Subcutaneous preadipocyte (primary cell): ENCODE data around the gene MAP3K5. TPM values are rescaled to one million over a fixed set of nuclear protein-coding genes. Genes with fewer than 3 reads are reported as not detected.

Experiments used
- small RNA-seq: library from RNA; depleted of rRNA; stranded (forward); fragments of <200 nt; gene quantifications from one replicate; pipeline ENCODE3, GENCODE V24; 2012
- total RNA-seq: library from RNA; depleted of rRNA; stranded (reverse); fragments of >200 nt; gene quantifications from 2 replicates; pipeline ENCODE4 v1.2.3, GENCODE V29; 2012

The MAP3K5 gene, protein sequence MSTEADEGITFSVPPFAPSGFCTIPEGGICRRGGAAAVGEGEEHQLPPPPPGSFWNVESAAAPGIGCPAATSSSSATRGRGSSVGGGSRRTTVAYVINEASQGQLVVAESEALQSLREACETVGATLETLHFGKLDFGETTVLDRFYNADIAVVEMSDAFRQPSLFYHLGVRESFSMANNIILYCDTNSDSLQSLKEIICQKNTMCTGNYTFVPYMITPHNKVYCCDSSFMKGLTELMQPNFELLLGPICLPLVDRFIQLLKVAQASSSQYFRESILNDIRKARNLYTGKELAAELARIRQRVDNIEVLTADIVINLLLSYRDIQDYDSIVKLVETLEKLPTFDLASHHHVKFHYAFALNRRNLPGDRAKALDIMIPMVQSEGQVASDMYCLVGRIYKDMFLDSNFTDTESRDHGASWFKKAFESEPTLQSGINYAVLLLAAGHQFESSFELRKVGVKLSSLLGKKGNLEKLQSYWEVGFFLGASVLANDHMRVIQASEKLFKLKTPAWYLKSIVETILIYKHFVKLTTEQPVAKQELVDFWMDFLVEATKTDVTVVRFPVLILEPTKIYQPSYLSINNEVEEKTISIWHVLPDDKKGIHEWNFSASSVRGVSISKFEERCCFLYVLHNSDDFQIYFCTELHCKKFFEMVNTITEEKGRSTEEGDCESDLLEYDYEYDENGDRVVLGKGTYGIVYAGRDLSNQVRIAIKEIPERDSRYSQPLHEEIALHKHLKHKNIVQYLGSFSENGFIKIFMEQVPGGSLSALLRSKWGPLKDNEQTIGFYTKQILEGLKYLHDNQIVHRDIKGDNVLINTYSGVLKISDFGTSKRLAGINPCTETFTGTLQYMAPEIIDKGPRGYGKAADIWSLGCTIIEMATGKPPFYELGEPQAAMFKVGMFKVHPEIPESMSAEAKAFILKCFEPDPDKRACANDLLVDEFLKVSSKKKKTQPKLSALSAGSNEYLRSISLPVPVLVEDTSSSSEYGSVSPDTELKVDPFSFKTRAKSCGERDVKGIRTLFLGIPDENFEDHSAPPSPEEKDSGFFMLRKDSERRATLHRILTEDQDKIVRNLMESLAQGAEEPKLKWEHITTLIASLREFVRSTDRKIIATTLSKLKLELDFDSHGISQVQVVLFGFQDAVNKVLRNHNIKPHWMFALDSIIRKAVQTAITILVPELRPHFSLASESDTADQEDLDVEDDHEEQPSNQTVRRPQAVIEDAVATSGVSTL (N-terminal part only)
- total RNA-seq = 5.9 and 17.4 TPM in 2 replicates

DNA sequence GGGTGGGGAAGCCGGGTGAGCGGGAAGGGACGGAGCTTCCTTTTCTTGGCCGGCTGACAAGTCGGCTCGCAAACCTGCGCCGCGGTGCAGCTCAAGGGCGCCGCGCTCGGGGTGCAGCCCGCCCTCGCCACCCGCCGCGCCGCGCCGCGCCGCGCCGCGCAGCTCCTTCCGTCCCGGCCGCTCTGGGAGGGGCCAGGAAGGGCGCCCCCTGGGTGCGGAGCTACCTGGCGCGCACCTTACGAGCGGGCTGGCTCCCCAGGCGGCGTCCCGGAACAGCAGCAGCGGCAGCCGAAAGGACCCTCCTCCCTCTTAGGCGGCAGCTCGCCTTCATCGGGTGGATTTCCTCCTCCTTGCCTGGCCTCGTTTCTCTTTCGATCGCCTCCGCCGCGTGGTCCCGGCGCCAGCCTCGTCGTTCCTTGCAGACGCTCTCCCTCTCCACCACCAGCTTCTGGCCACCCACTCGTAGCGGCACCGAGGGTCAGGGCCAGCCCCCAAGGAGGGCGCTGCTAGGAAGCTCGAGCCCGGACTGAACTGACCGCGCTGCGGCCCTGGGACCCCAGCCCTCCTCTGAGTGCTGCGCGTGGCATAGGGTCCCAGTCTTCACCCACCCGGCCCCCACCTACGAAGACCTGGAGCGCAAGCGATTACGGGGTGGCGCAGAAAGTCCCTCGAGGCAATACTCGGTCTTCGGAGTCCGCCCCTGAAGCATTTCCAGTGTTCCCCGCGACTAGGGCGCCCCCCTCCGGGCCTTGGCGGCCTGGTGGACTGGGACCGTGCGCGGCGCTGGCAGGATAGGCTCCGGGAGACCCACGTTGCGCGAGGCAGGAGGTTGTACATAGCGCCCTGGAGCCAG, at the start of gene MAP3K5:
TSS of gene MAP3K5 (minus strand) at position 68 of the 853 bp plus-strand sequence. CDS start 320 bp downstream, outside the sequence.

DNA sequence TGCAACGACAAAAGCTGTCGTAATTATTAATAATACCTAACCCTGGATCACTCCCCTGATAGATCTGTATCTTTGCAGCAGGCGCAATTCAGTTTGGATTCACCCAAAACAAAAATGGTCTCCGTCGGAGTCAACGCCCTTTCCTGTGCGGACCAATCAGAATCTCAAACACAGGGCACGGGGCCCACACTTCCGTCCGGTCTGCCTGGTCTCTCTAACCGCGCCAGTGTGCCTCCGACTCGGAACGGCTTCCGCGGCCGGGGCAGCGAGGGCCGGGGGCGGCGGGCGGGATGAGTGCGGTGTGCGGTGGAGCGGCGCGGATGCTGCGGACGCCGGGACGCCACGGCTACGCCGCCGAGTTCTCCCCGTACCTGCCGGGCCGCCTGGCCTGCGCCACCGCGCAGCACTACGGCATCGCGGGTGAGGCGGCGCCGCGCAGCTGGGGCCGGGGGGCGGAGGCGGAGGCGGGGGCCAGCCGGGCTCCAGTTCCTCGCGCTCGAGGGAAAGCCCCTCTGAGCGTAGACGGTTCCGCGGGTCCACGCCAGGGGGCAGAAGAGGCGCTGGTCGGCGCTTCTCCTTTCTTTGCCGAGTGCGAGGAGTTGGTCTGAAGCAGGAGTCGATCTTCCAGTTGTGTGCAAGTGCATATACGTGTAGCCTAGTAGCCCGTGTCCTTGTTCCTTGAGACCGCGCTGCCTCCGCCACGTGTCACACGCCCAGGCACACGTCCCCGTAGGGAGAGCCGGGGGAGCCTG, 30.3 kb upstream of the MAP3K5 start, which contains the start of gene PEX7:
TSS of gene PEX7 (plus strand) at position 217 of the 752 bp plus-strand sequence. CDS start at position 291, 74 bp downstream.

DNA sequence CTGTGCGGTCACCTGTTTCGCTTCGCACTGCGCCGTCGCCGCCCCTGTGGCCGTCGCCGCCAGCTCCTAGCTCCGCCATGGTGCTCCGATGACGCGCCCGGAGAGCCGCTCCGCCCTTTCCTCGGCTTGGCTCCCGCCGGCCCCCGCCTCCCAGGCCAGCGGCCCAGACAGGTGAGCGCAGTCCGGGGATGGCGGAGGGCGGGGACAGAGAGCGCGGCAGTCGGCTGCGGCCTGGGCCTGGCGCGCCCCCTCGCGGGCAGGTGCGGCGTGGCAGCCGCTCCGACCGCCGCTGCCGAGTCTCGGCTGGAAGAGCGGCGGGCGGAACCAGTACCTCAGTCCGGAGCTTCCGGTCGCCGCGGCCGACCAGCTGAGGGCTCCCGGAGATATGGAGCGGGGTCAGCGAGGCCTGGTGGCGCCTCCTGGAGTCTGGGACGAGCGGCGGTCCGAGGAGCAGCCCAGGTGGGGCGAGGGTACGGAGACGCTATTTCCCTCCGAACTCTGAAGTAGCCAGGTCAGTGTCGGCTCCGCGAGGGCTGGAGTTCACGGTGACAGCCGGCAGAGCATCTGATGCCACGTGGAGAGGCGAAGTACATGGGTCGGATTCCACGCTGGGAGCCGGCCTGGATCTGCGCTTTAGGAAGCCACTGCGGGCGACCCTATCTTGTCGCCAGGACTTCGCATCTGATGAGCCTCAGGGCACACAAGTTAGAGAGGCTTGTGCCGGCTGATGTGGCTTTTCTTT, 241.8 kb downstream of the MAP3K5 start, which contains the start of gene MAP7:
TSS of gene MAP7 (minus strand) at position 93 of the 742 bp plus-strand sequence. CDS start at position 79, 14 bp downstream.

Small RNA genes lying within 50 kb of the gene (small RNA-seq; reads per million reads assigned to genes)
- gene RNA5SP219 = 0.46 reads per million, percentile 26 among the genes with 10 or more reads in this experiment

Other genes with a start within 250 kb of the MAP3K5 start
- gene MAP7, start 242.1 kb downstream of the MAP3K5 start, total RNA-seq = 0.37 and 0.39 TPM in 2 replicates
- gene PEX7, start 30.1 kb upstream of the MAP3K5 start, total RNA-seq = 5.5 and 6.8 TPM in 2 replicates
- gene SLC35D3, start 129.8 kb upstream of the MAP3K5 start, total RNA-seq = not detected in 2 replicates